ENCODE data around the gene ZSCAN5C. TPM values are rescaled to one million over a fixed set of nuclear protein-coding genes. Genes with fewer than 3 reads are reported as not detected.

Gene ZSCAN5C
- total and polyA plus RNA-seq, 2 donors from 2014 or later = not detected

DNA sequence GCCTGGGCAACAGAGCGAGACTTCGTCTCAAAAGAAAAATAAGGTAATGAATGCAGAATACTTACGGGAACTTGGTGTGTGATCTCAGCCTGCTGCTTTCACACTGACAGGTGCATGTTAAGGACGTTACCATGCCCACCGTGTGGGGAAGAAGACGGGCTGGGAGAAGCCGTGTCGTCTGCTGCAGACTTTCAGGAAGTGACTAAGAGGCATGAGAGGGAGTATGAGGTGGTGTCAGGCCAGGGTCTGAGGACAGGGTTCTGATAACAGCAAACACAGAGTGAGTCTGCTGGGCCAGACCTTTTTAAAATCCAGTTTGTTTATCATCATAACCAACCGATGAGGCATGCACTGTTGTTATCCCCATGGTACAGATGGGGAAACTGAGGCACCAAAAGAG, 39.8 kb upstream of the ZSCAN5C start:
- no peak for FAIRE-seq
- Histone ChIP-seq H3K27me3 (ENCODE audit: control insufficient read depth, insufficient read depth, low read length) (no peaks in the 10 kb centered on the region), H3K4me3 (ENCODE audit: low read length in 3 of 3) (no peak overlapping the region), H3K9ac (ENCODE audit: low read length in 3 of 3) (no peak overlapping the region), H3K4me1 (ENCODE audit: control insufficient read depth in 2 of 3, insufficient read depth in 2 of 3, low read depth in 1 of 3, low read length in 3 of 3) (no peaks in the 10 kb centered on the region), H3K36me3 (ENCODE audit: control insufficient read depth in 2 of 3, insufficient read depth in 3 of 3, low read length in 3 of 3) (peaks cover 4 to 12% (median 7%) of the 10 kb centered on the region in 3 donors), H3K9me3 (ENCODE audit: control insufficient read depth in 2 of 3, insufficient read depth in 1 of 3, low read length in 3 of 3) (no peaks in the 10 kb centered on the region), H3K27ac (ENCODE audit: low read depth in 2 of 2, low read length in 2 of 2) (no peak overlapping the region)
- TF ChIP-seq, protein P1, sequence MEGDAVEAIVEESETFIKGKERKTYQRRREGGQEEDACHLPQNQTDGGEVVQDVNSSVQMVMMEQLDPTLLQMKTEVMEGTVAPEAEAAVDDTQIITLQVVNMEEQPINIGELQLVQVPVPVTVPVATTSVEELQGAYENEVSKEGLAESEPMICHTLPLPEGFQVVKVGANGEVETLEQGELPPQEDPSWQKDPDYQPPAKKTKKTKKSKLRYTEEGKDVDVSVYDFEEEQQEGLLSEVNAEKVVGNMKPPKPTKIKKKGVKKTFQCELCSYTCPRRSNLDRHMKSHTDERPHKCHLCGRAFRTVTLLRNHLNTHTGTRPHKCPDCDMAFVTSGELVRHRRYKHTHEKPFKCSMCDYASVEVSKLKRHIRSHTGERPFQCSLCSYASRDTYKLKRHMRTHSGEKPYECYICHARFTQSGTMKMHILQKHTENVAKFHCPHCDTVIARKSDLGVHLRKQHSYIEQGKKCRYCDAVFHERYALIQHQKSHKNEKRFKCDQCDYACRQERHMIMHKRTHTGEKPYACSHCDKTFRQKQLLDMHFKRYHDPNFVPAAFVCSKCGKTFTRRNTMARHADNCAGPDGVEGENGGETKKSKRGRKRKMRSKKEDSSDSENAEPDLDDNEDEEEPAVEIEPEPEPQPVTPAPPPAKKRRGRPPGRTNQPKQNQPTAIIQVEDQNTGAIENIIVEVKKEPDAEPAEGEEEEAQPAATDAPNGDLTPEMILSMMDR (IDR thresholded peaks at IDR 0.05; ENCODE audit: borderline replicate concordance, extremely low read depth, insufficient read depth) = no peak
- intact Hi-C loops (cut with DNase I) = no loop called here
- DNase-seq = no peak

DNA sequence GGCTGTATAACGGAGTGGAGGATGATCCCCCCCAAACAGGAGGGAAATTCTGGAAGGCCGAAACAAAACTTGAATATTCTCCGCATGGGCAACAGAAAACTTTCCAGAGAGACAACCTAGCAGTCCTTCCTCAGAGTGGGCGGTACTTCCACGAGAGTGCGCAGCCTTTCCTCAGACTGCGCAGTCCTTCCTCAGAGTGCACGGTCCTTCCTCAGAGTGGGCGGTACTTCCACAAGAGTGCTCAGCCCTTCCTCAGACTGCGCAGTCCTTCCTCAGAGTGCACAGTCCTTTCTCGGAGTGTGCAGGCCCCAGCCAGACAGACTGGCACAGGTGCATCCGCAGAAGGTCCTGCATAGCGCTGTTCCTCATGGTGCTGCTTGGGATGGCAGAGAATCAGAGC, 39.0 kb upstream of the ZSCAN5C start:
- no peak overlapping the region for H3K4me3 ChIP-seq (ENCODE audit: low read length in 3 of 3)
- intact Hi-C loops (cut with DNase I) = no loop called here

DNA sequence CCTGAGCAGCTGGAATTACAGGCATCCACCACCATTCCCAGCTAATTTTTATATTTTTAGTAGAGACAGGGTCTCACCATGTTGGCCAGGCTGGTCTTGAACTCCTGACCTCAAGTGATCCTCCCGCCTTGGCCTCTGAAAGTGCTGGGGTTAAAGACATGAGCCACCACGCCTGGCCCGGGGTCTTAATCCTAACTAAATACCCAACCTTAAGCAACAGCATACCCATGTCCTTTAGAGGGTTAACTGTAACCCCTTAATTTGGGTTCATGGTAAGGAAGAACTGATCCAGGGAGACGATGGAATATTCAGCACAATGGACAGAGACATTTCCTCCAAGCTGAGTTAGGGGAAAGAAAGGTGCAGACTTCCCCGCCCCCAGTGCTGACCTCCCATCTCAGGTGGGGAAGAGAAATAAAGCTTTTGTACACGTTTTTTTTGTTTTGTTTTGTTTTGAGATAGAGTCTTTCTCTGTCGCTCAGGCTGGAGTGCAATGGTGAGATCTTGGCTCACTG, 35.0 kb upstream of the ZSCAN5C start:
- Histone ChIP-seq H3K9ac (ENCODE audit: low read length in 3 of 3) (no peak overlapping the region), H3K36me3 (ENCODE audit: control insufficient read depth in 2 of 3, insufficient read depth in 3 of 3, low read length in 3 of 3) (no peaks in the 10 kb centered on the region), H3K27ac (ENCODE audit: low read depth in 2 of 2, low read length in 2 of 2) (no peak overlapping the region), H3K27me3 (ENCODE audit: control insufficient read depth, insufficient read depth, low read length) (no peaks in the 10 kb centered on the region), H3K4me3 (ENCODE audit: low read length in 3 of 3) (no peak overlapping the region), H3K9me3 (ENCODE audit: control insufficient read depth in 2 of 3, insufficient read depth in 1 of 3, low read length in 3 of 3) (no peaks in the 10 kb centered on the region), H3K4me1 (ENCODE audit: control insufficient read depth in 2 of 3, insufficient read depth in 2 of 3, low read depth in 1 of 3, low read length in 3 of 3) (no peaks in the 10 kb centered on the region)
- FAIRE-seq (no peak), DNase-seq (peak in 2 of 5 donors; percentile 52 to 68)
- TF ChIP-seq, protein P1 (IDR thresholded peaks at IDR 0.05; ENCODE audit: borderline replicate concordance, extremely low read depth, insufficient read depth) = no peak
- intact Hi-C loops (cut with DNase I) = no loop called here

More for the DNA sequence above, 39.0 kb upstream of the ZSCAN5C start:
- Histone ChIP-seq H3K9ac (ENCODE audit: low read length in 3 of 3) (no peak overlapping the region), H3K9me3 (ENCODE audit: control insufficient read depth in 2 of 3, insufficient read depth in 1 of 3, low read length in 3 of 3) (no peaks in the 10 kb centered on the region), H3K27me3 (ENCODE audit: control insufficient read depth, insufficient read depth, low read length) (no peaks in the 10 kb centered on the region), H3K27ac (ENCODE audit: low read depth in 2 of 2, low read length in 2 of 2) (no peak overlapping the region), H3K4me1 (ENCODE audit: control insufficient read depth in 2 of 3, insufficient read depth in 2 of 3, low read depth in 1 of 3, low read length in 3 of 3) (no peaks in the 10 kb centered on the region), H3K36me3 (ENCODE audit: control insufficient read depth in 2 of 3, insufficient read depth in 3 of 3, low read length in 3 of 3) (peaks cover 4 to 8% (median 7%) of the 10 kb centered on the region in 3 donors)
- DNase-seq (no peak), FAIRE-seq (no peak)
- TF ChIP-seq, protein P1 (IDR thresholded peaks at IDR 0.05; ENCODE audit: borderline replicate concordance, extremely low read depth, insufficient read depth) = no peak

DNA sequence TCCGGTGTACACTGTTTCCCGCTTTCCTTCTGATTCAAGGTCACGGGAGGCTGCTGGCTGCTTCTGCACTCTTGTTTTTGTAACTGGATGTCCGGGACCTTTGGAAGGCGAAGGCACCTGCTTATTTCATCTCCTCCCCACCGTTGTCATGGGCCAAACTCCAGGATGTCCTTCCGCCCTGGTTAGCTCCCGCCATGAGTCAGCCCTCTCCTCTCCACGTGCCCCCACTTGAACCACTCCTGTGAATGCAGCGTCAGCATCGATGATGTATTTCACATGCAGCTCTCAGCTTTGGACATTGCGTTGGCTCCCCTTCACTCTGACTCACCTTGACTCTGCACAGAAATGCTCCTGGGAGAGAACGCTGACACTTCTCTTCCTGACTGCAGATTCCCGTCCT, 31.8 kb upstream of the ZSCAN5C start:
- Histone ChIP-seq H3K36me3 (ENCODE audit: control insufficient read depth in 2 of 3, insufficient read depth in 3 of 3, low read length in 3 of 3) (no peaks in the 10 kb centered on the region), H3K27me3 (ENCODE audit: control insufficient read depth, insufficient read depth, low read length) (no peaks in the 10 kb centered on the region), H3K27ac (ENCODE audit: low read depth in 2 of 2, low read length in 2 of 2) (no peak overlapping the region), H3K4me3 (ENCODE audit: low read length in 3 of 3) (no peak overlapping the region), H3K9ac (ENCODE audit: low read length in 3 of 3) (no peak overlapping the region), H3K4me1 (ENCODE audit: control insufficient read depth in 2 of 3, insufficient read depth in 2 of 3, low read depth in 1 of 3, low read length in 3 of 3) (no peaks in the 10 kb centered on the region), H3K9me3 (ENCODE audit: control insufficient read depth in 2 of 3, insufficient read depth in 1 of 3, low read length in 3 of 3) (no peaks in the 10 kb centered on the region)
- peak in 1 of 5 donors; percentile 16 for DNase-seq
- no peak for FAIRE-seq
- intact Hi-C loops (cut with DNase I) = loop anchor here (10.0 kb wide), 1 partner anchor 95 kb away; no protein-coding TSS in a partner anchor
- TF ChIP-seq, protein P1 (IDR thresholded peaks at IDR 0.05; ENCODE audit: borderline replicate concordance, extremely low read depth, insufficient read depth) = no peak

Measured in kidney (tissue), 14 donors.